GM12801 (cell line): Measurements from ENCODE around the gene JAG2.

ENCODE experiments used
- CTCF ChIP-seq: IDR thresholded peaks from one replicate; pipeline ENCODE4 v1.5.1; 2011; ENCODE audit warnings: control low read depth; ENCODE audit not compliant: insufficient read length; ENCODE audit errors: extremely low read depth

Gene JAG2

GRCh38 chr14:105137481-105138020 lies 31.0 kb downstream of the JAG2 start:
- TF ChIP-seq CTCF, result no peak

GRCh38 chr14:105136401-105137322 lies 31.9 kb downstream of the JAG2 start:
- no peak for TF ChIP-seq CTCF

- no peak for TF ChIP-seq CTCF
Measured at GRCh38 chr14:105135700-105136395, 32.7 kb downstream of the JAG2 start.

- TF ChIP-seq CTCF, result no peak
Measured at GRCh38 chr14:105132921-105133654, 35.5 kb downstream of the JAG2 start.

- TF ChIP-seq CTCF, result no peak
Measured at GRCh38 chr14:105131241-105131640, 37.3 kb downstream of the JAG2 start.

- no peak for TF ChIP-seq CTCF
Measured at GRCh38 chr14:105128059-105128458, 40.5 kb downstream of the JAG2 start.

- no peak for TF ChIP-seq CTCF
Measured at GRCh38 chr14:105126981-105127329, 41.6 kb downstream of the JAG2 start.
